ENCODE measurements around the gene RPS27L. TPM values are rescaled to one million over a fixed set of nuclear protein-coding genes. Genes with fewer than 3 reads are reported as not detected.
A peak's percentile ranks its signal among the peaks of the same experiment; 100 is the strongest.

RPS27L gene
- total and polyA plus RNA-seq, 12 donors: 45.1 to 294 (median 197) TPM

GRCh38 chr15:63151665-63152064, 5.6 kb downstream of the RPS27L start:
- TF ChIP-seq CTCF (IDR thresholded peaks at IDR 0.05) (no peak), POLR2A (IDR thresholded peaks at IDR 0.05) (no peak)
- DNase-seq: no peak
- H3K4me3 ChIP-seq: no peak overlapping the region
- peak overlapping the region in 1 of 5 donors; percentile 80 for H3K27ac ChIP-seq
- H3K27me3 ChIP-seq: no peaks in the 10 kb centered on the region
- intact Hi-C loops (cut with DNase I): no loop called here
- H3K9me3 ChIP-seq (replicated peaks in 1 of 3): no peaks in the 10 kb centered on the region
- H3K4me1 ChIP-seq (replicated peaks in 1 of 2): peaks cover 8 to 36% of the 10 kb centered on the region in 2 donors
- H3K36me3 ChIP-seq (replicated peaks in 1 of 2): peaks cover 0 to 29% of the 10 kb centered on the region in 2 donors
- 94 to 100% (median 97%) methylated on average over 1 of the region's 1 CpG for WGBS, 4 donors

DNA sequence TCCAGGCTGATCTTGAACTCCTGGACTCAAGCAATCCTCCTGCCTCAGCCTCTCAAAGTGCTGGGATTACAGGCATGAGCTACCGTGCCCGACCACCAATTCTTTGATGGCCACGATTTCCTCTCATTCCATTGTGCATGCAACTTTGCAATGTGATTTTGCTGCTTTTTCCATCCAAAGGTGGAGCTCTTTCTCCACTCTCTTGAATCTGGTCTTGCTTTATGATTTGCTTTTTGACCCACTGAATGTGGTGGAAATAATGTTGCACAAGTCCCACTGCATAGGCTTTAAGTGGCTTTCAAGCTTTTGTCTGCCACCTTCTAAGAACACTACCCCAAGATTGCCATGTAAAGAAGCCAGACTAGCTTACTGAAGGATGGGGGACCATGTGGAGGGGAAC, 10.6 kb downstream of the RPS27L start:
- Histone ChIP-seq H3K4me3 (no peak overlapping the region), H3K36me3 (replicated peaks in 1 of 2) (no peaks in the 10 kb centered on the region), H3K4me1 (replicated peaks in 1 of 2) (peaks cover 0 to 14% of the 10 kb centered on the region in 2 donors), H3K27ac (no peak overlapping the region), H3K27me3 (no peaks in the 10 kb centered on the region), H3K9me3 (replicated peaks in 1 of 3) (no peaks in the 10 kb centered on the region)
- DNase-seq: no peak
- intact Hi-C loops (cut with DNase I): no loop called here
- 79 to 86% (median 81%) methylated on average over 3 of the region's 3 CpGs for WGBS, 4 donors
- TF ChIP-seq POLR2A (IDR thresholded peaks at IDR 0.05) (no peak), CTCF (IDR thresholded peaks at IDR 0.05) (no peak)

- intact Hi-C loops (cut with DNase I): no loop called here
- H3K36me3 ChIP-seq (replicated peaks in 1 of 2): no peaks in the 10 kb centered on the region
- no peak overlapping the region for H3K4me3 ChIP-seq
- TF ChIP-seq CTCF (IDR thresholded peaks at IDR 0.05) (no peak), POLR2A (IDR thresholded peaks at IDR 0.05) (no peak)
- H3K27me3 ChIP-seq: no peaks in the 10 kb centered on the region
- peaks cover 0 to 8% of the 10 kb centered on the region in 2 donors for H3K4me1 ChIP-seq (replicated peaks in 1 of 2)
- H3K27ac ChIP-seq: no peak overlapping the region
- WGBS, 4 donors: 84 to 100% (median 94%) methylated on average over 1 to 2 of the region's 2 CpGs
- DNase-seq: no peak
- H3K9me3 ChIP-seq (replicated peaks in 1 of 3): no peaks in the 10 kb centered on the region
Observed at GRCh38 chr15:63145426-63145825, 11.9 kb downstream of the RPS27L start.

DNA sequence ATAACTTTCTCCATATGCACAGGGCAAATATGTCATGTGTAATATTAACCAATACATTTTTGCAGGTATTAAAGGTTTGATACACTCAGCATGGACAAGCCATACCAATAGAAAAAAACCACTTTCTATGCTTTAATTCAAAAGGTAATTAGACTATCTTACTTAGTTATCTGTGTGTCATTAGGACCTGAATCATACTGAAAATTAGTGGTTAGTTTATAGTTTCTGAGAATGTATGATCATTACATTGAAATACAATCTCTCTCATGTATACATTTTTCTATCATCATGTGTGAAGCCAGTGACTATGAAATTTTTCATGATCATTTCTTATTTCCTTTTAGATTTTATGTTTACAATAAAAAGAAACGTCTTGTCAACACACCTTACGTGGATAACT, 16.3 kb downstream of the RPS27L start:
- WGBS, 4 donors: 93 to 96% (median 94%) methylated on average over 2 of the region's 2 CpGs
- TF ChIP-seq CTCF (IDR thresholded peaks at IDR 0.05) (no peak), POLR2A (IDR thresholded peaks at IDR 0.05) (no peak)
- no peaks in the 10 kb centered on the region for H3K27me3 ChIP-seq
- intact Hi-C loops (cut with DNase I): no loop called here
- H3K4me1 ChIP-seq (replicated peaks in 1 of 2): peaks cover 0 to 4% of the 10 kb centered on the region in 2 donors
- DNase-seq: no peak
- no peaks in the 10 kb centered on the region for H3K9me3 ChIP-seq (replicated peaks in 1 of 3)
- H3K36me3 ChIP-seq (replicated peaks in 1 of 2): no peaks in the 10 kb centered on the region
- no peak overlapping the region for H3K27ac ChIP-seq
- H3K4me3 ChIP-seq: no peak overlapping the region

Data from adrenal gland (tissue), 12 donors.